ENCODE results near the gene IGF1R. TPM values are rescaled to one million over a fixed set of nuclear protein-coding genes. Genes with fewer than 3 reads are reported as not detected.
"Not testable (repeated sequence)": the region's sequence is repeated elsewhere in the genome, so short reads cannot be mapped to it uniquely, and the experiment has no call there.

The IGF1R gene
- total RNA-seq, 1 experiment from 2014 or later, result 3.8 TPM

DNA sequence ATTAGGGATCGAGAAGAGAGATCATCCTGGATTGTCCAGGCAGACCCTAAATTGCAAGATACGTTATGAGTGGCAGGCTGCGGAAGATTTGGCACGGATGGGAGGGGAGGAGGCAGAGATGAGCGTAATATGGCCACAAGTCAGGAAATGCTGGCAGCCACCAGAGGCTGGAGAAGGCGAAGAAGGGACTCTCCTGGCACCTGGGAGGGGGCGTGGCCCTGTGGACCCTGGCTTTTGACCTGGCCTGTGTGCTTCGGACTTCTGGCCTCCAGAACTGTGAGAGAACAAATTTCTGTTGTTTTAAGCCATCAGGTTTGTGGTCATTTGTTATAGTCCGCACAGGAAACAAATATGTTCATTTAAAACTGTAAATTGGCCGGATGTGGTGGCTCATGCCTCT, 31.9 kb upstream of the IGF1R start:
- Histone ChIP-seq H3K4me3 (ENCODE audit: low read length) (no peak overlapping the region), H3K4me1 (ENCODE audit: insufficient read depth, low read length) (no peaks in the 10 kb centered on the region), H3K36me3 (ENCODE audit: low read depth, low read length) (no peaks in the 10 kb centered on the region), H3K4me2 (ENCODE audit: low read length) (no peak overlapping the region), H4K20me1 (ENCODE audit: low read length) (no peaks in the 10 kb centered on the region), H3K27me3 (ENCODE audit: low read length) (peaks cover 59% of the 10 kb centered on the region), H3K27ac (ENCODE audit: low read length) (no peak overlapping the region), H3K79me2 (ENCODE audit: low read length) (no peaks in the 10 kb centered on the region), H3K9me2 (replicated peaks; ENCODE audit: low read length) (no peaks in the 10 kb centered on the region), H2AFZ (ENCODE audit: low read length) (no peak overlapping the region), H3K9me3 (ENCODE audit: low read length) (no peaks in the 10 kb centered on the region), H3F3A (ENCODE audit: low read length, unreplicated experiment) (no peaks in the 10 kb centered on the region), H3K9ac (ENCODE audit: low read length) (no peak overlapping the region)
- TF ChIP-seq EZH2phosphoT487 (IDR thresholded peaks at IDR 0.05; ENCODE audit: borderline replicate concordance, low read length) (no peak), EZH2 (IDR thresholded peaks at IDR 0.05; ENCODE audit: low read length, unreplicated experiment) (no peak)
- intact Hi-C loops (cut with micrococcal nuclease), result no loop called here
- no TSS peak for BruUV-seq (replicated peaks)
- DNase-seq, result no peak
- ChIA-PET CTCF (no interaction called here), POLR2A (ENCODE audit: unreplicated experiment) (no interaction called here)
- ATAC-seq, result no peak

DNA sequence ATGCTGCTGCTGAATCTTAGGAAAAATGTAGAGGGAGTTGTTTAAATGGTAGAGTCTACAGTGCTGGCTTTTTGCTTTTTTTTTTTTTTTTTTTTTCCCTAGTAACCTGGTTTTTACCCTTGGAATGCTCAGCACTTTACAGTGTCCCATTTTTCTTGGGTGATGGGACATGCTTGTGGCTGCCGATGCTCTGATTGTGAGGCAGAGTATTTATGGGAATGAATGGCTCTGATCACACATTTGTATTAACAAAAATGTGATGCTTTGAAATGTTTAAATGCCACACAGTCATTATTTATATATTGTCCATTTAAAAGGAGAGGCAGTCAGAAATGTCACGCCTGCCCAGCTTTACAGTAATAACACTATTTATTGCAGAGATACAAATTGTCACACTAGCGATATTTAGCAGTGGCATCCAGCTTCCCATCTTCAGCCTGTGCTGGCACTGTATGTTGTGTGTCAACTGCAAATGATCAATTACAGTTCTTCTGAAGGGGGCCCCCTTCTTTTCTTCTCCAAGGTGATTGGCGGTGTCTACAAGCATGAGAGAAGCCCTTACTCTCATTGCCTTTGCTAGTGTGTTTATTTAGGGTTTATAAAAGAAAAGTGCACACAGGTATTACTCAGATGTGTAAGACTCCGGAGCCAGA, 30.9 kb upstream of the IGF1R start:
- H3K4me3 ChIP-seq (ENCODE audit: low read length), result no peak overlapping the region
- H3F3A ChIP-seq (ENCODE audit: low read length, unreplicated experiment), result no peaks in the 10 kb centered on the region
- ATAC-seq (no peak), DNase-seq (no peak)
- H3K79me2 ChIP-seq (ENCODE audit: low read length), result no peaks in the 10 kb centered on the region
- BruUV-seq (replicated peaks), result no TSS peak
- H3K9me2 ChIP-seq (replicated peaks; ENCODE audit: low read length), result no peaks in the 10 kb centered on the region
- no peaks in the 10 kb centered on the region for H3K36me3 ChIP-seq (ENCODE audit: low read depth, low read length)
- no peak overlapping the region for H3K27ac ChIP-seq (ENCODE audit: low read length)
- no peak overlapping the region for H3K4me2 ChIP-seq (ENCODE audit: low read length)
- no peaks in the 10 kb centered on the region for H3K9me3 ChIP-seq (ENCODE audit: low read length)
- no peaks in the 10 kb centered on the region for H3K4me1 ChIP-seq (ENCODE audit: insufficient read depth, low read length)
- H3K27me3 ChIP-seq (ENCODE audit: low read length), result peaks cover 66% of the 10 kb centered on the region
- no peaks in the 10 kb centered on the region; the same call in 1 of the 2 replicates for H4K20me1 ChIP-seq (ENCODE audit: low read length)
- ChIA-PET POLR2A (ENCODE audit: unreplicated experiment) (no interaction called here), CTCF (no interaction called here)
- H2AFZ ChIP-seq (ENCODE audit: low read length), result no peak overlapping the region
- TF ChIP-seq, protein P1, sequence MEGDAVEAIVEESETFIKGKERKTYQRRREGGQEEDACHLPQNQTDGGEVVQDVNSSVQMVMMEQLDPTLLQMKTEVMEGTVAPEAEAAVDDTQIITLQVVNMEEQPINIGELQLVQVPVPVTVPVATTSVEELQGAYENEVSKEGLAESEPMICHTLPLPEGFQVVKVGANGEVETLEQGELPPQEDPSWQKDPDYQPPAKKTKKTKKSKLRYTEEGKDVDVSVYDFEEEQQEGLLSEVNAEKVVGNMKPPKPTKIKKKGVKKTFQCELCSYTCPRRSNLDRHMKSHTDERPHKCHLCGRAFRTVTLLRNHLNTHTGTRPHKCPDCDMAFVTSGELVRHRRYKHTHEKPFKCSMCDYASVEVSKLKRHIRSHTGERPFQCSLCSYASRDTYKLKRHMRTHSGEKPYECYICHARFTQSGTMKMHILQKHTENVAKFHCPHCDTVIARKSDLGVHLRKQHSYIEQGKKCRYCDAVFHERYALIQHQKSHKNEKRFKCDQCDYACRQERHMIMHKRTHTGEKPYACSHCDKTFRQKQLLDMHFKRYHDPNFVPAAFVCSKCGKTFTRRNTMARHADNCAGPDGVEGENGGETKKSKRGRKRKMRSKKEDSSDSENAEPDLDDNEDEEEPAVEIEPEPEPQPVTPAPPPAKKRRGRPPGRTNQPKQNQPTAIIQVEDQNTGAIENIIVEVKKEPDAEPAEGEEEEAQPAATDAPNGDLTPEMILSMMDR (conservative IDR thresholded peaks at IDR 0.05; ENCODE audit: low read depth, low read length), result no peak
- TF ChIP-seq EZH2 (IDR thresholded peaks at IDR 0.05; ENCODE audit: low read length, unreplicated experiment), result no peak
- no peak for TF ChIP-seq EZH2phosphoT487 (IDR thresholded peaks at IDR 0.05; ENCODE audit: borderline replicate concordance, low read length)
- no peak overlapping the region for H3K9ac ChIP-seq (ENCODE audit: low read length)
- intact Hi-C loops (cut with micrococcal nuclease), result no loop called here

- H3K4me3 ChIP-seq (ENCODE audit: low read length); H3K9me2 ChIP-seq (replicated peaks; ENCODE audit: low read length); H4K20me1 ChIP-seq (ENCODE audit: low read length); H3K9me3 ChIP-seq (ENCODE audit: low read length); H3K36me3 ChIP-seq (ENCODE audit: low read depth, low read length); CTCF ChIA-PET; H2AFZ ChIP-seq (ENCODE audit: low read length); H3K9ac ChIP-seq (ENCODE audit: low read length); DNase-seq; POLR2A ChIA-PET (ENCODE audit: unreplicated experiment); H3K79me2 ChIP-seq (ENCODE audit: low read length); H3K4me1 ChIP-seq (ENCODE audit: insufficient read depth, low read length); H3F3A ChIP-seq (ENCODE audit: low read length, unreplicated experiment); ATAC-seq; H3K27ac ChIP-seq (ENCODE audit: low read length); BruUV-seq (replicated peaks); H3K4me2 ChIP-seq (ENCODE audit: low read length); intact Hi-C loops (cut with micrococcal nuclease): not testable (repeated sequence)
- H3K27me3 ChIP-seq (ENCODE audit: low read length), result peaks cover 76% of the 10 kb centered on the region
Measured at GRCh38 chr15:98618576-98618975, 29.8 kb upstream of the IGF1R start.

GRCh38 chr15:98620020-98620419, 28.3 kb upstream of the IGF1R start:
- no peaks in the 10 kb centered on the region for H3F3A ChIP-seq (ENCODE audit: low read length, unreplicated experiment)
- ChIA-PET CTCF (no interaction called here), POLR2A (ENCODE audit: unreplicated experiment) (no interaction called here)
- BruUV-seq (replicated peaks), result no TSS peak
- H3K4me2 ChIP-seq (ENCODE audit: low read length), result no peak overlapping the region
- no peaks in the 10 kb centered on the region for H3K9me2 ChIP-seq (replicated peaks; ENCODE audit: low read length)
- no peak overlapping the region for H3K27ac ChIP-seq (ENCODE audit: low read length)
- TF ChIP-seq EZH2 (IDR thresholded peaks at IDR 0.05; ENCODE audit: low read length, unreplicated experiment), result no peak
- no peak for TF ChIP-seq EZH2phosphoT487 (IDR thresholded peaks at IDR 0.05; ENCODE audit: borderline replicate concordance, low read length)
- TF ChIP-seq, protein P1 (conservative IDR thresholded peaks at IDR 0.05; ENCODE audit: low read depth, low read length), result no peak
- ATAC-seq, result no peak
- peaks cover 88% of the 10 kb centered on the region for H3K27me3 ChIP-seq (ENCODE audit: low read length)
- H3K9me3 ChIP-seq (ENCODE audit: low read length), result no peaks in the 10 kb centered on the region
- H3K4me3 ChIP-seq (ENCODE audit: low read length), result no peak overlapping the region
- no peaks in the 10 kb centered on the region for H3K4me1 ChIP-seq (ENCODE audit: insufficient read depth, low read length)
- no peaks in the 10 kb centered on the region for H3K36me3 ChIP-seq (ENCODE audit: low read depth, low read length)
- no peaks in the 10 kb centered on the region; the same call in 1 of the 2 replicates for H4K20me1 ChIP-seq (ENCODE audit: low read length)
- no peak overlapping the region for H3K9ac ChIP-seq (ENCODE audit: low read length)
- H3K79me2 ChIP-seq (ENCODE audit: low read length), result no peaks in the 10 kb centered on the region
- intact Hi-C loops (cut with micrococcal nuclease), result no loop called here
- no peak for DNase-seq
- H2AFZ ChIP-seq (ENCODE audit: low read length), result no peak overlapping the region
